Epithelial cell of esophagus (primary cell): Measurements from ENCODE around the gene BCL6.

Source experiments
- DNase-seq: peaks from one replicate; pipeline ENCODE4 v3.0.0; 2010; ENCODE audit warnings: low read depth
- H3K4me3 ChIP-seq: 2 replicates; pipeline ENCODE4 v1.5.1; 2011; ENCODE audit warnings: mild to moderate bottlenecking, low read length, control low read depth
- TF ChIP-seq, protein P1 (sequence below): IDR thresholded peaks from 2 replicates; pipeline ENCODE4 v1.5.1; 2011; ENCODE audit warnings: low read depth, mild to moderate bottlenecking, low read length, control low read depth, inconsistent platforms; ENCODE audit not compliant: insufficient read depth; ENCODE audit errors: missing control alignments

BCL6 gene

DNA sequence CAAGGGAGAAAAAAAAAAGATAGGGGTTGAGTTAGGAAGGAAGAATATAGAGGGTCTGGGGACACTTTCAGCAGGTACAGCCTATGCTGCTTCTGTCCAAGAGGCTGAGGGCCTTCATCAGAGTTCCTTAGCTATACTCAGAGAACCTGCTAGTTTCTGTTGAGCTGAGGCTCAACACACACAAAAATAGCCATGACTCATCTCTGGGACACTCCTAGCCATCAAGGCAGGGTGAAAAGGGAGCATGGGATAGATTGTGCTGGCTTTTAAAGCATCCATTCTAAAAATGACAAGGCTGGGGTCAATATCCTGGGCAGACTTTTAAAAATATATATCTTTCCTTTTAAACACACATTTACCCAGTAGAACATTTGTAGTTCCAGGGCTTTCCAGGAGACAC, 40.1 kb downstream of the BCL6 start:
- no peak overlapping the region for H3K4me3 ChIP-seq
- peak; percentile 18 for DNase-seq
- TF ChIP-seq, protein P1, sequence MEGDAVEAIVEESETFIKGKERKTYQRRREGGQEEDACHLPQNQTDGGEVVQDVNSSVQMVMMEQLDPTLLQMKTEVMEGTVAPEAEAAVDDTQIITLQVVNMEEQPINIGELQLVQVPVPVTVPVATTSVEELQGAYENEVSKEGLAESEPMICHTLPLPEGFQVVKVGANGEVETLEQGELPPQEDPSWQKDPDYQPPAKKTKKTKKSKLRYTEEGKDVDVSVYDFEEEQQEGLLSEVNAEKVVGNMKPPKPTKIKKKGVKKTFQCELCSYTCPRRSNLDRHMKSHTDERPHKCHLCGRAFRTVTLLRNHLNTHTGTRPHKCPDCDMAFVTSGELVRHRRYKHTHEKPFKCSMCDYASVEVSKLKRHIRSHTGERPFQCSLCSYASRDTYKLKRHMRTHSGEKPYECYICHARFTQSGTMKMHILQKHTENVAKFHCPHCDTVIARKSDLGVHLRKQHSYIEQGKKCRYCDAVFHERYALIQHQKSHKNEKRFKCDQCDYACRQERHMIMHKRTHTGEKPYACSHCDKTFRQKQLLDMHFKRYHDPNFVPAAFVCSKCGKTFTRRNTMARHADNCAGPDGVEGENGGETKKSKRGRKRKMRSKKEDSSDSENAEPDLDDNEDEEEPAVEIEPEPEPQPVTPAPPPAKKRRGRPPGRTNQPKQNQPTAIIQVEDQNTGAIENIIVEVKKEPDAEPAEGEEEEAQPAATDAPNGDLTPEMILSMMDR, result no peak

DNA sequence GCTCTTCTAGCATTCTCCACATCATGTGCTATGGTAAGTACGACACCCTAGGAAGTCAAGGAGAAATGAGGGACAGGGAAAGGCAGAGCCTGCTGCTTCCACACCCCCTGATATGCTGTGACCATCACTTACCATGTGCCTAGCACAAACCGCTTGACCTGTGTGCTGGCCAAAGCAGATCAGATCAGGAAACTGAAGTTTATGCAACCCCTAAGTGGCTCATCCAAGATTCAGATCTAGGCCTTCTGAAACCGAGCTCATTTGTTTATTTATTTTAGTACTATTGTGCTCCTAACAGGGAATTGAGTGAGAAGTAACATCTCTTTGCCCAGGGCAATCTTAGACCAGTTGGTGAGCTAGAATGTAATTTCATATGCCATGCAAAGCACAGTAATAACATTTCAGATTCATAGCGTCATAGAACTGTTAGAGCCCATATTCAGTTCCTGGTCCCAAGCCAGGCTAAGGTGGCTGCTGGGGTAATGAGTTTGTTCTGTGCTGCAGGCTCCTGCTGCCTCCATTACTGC, 42.7 kb downstream of the BCL6 start, which contains the start of gene RTP2:
Gene RTP2, minus strand, starts transcription at position 51 of the 527 bp plus-strand sequence. CDS start 429 bp downstream, outside the sequence.
- H3K4me3 ChIP-seq, result no peak within 1 kb of the TSS
- TF ChIP-seq, protein P1, result no peak
- no peak for DNase-seq

DNA sequence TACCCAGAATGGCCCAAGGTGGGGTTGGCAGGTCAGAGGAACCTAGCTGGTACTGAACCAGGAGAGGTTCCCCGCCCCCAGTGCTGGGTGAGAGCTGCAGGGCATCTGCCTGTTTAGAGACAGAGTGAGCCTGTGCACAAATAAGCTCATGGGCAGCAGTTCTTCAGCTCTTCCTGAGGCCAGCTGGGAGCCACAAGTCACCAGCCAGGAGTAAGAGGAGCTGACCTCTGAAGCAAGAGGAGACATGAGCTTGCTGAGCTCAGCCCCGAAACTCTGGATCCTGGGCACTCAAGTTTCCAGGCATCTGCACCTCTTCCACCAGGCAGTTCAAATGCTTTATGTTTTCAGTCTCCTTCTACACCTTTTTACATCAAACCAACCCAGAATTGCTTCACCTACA, 45.0 kb downstream of the BCL6 start:
- TF ChIP-seq, protein P1, result no peak

DNA sequence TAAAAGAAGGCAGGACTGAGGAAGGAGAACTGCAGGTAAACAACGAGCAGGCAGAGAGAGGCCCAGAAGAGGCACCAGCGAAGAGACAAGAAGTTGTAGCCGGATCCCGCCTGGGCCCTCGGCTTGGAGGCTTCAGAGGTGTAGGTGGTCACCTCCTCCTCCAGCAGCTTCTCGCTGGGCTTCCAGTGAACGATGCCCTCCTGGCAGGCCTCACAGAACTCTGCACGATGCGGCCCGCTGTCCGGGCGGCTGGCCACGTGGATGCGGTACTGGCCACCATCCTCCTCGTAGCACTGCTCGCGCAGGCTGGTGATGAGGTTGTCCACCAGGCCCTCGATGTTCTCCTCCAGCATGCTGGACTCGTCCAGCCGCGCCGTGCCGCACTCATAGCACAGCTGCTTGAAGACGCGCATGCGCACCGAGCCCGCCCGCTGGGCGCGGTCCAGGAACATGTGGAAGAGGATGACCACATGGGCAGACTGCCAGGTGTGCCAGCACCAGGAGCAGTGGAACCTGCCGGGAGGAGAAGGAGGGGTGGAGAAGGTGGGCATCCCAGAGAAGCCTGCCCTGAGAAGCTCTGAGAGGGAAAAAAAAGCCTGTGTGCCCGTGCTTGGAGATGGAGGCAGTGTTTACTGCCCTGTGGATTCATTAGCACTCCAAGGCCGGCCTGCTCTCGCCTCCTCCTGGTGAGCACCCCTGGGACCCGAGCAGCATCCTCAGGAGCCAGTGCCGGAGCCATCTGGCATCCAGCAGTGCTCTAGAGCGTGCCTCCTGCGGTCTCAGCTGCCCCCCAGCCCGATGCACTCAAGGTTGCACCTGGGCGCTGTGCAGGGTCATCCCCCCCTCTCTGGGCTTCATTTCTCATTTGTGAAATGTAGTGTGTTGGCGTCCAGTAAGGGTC, 46.5 kb downstream of the BCL6 start:
- no peak overlapping the region for H3K4me3 ChIP-seq
- TF ChIP-seq, protein P1, result no peak
- DNase-seq, result no peak

More for the DNA sequence above, 45.0 kb downstream of the BCL6 start:
- no peak for DNase-seq
- no peak overlapping the region for H3K4me3 ChIP-seq

DNA sequence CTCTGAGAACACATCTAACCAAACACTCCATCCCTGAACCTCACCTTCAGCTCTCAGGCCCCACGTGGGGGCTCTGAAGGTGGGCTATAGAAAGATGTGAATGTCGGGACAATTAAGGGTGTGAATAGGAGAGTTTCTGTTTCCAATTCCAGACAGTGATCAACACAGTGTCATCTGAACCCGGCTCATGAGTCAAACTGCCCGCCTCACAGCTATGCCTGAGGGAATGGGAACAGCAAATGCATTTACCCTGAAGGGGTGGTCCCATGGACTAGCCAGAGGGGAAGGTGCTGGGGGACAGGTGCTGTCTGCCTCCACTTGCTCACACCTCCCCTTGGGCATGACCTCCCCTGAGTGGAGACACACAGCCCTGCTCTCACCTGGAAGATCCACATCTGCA, 49.2 kb downstream of the BCL6 start:
- DNase-seq, result no peak
- no peak overlapping the region for H3K4me3 ChIP-seq
- TF ChIP-seq, protein P1, result no peak

DNA sequence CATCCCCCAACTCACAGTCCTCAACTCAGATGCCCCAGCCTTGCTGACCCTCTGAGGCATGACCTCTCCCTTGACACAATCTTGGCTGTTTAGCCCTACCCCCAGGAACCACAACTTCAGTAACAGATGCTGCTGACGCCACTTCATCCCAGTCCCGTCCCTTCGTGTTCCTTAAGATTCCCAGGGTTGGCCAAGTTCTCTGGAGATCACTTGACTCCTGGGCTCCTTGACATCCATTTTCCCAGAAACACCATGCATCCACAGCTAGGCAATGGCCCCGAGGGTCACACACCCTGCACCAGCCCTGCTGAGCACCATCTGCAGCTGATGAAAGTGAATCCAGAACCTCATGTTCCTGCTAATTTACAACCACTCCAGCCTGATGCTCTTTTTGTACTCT, 49.8 kb downstream of the BCL6 start:
- no peak for DNase-seq
- TF ChIP-seq, protein P1, result no peak
- no peak overlapping the region for H3K4me3 ChIP-seq
